ENCODE measurements around the gene NAT8L. TPM values are rescaled to one million over a fixed set of nuclear protein-coding genes. Genes with fewer than 3 reads are reported as not detected.

The NAT8L gene
- total RNA-seq, 2 donors from 2014 or later: not detected

GRCh38 chr4:2091990-2092668, 33.0 kb downstream of the NAT8L start:
- no peak for ATAC-seq
- H3K36me3 Mint-ChIP-seq (ENCODE audit: low read depth): no peaks in the 10 kb centered on the region
- peaks cover 23% of the 10 kb centered on the region for H3K27me3 Mint-ChIP-seq
- no peaks in the 10 kb centered on the region for H3K9me3 ChIP-seq (ENCODE audit: control insufficient read depth, low read length, poor library complexity, severe bottlenecking)
- no peak for DNase-seq
- no peak overlapping the region for H3K27ac Mint-ChIP-seq
- no peak overlapping the region for H3K4me3 Mint-ChIP-seq
- no peaks in the 10 kb centered on the region for H3K4me1 Mint-ChIP-seq

GRCh38 chr4:2092669-2093053, 33.5 kb downstream of the NAT8L start:
- DNase-seq (no peak), ATAC-seq (no peak)
- no peaks in the 10 kb centered on the region for H3K9me3 ChIP-seq (ENCODE audit: control insufficient read depth, low read length, poor library complexity, severe bottlenecking)
- no peak overlapping the region for H3K4me3 Mint-ChIP-seq
- H3K27me3 Mint-ChIP-seq: peaks cover 23% of the 10 kb centered on the region
- no peaks in the 10 kb centered on the region for H3K36me3 Mint-ChIP-seq (ENCODE audit: low read depth)
- H3K4me1 Mint-ChIP-seq: no peaks in the 10 kb centered on the region
- no peak overlapping the region for H3K27ac Mint-ChIP-seq

- H3K36me3 Mint-ChIP-seq (ENCODE audit: low read depth): no peaks in the 10 kb centered on the region
- H3K27me3 Mint-ChIP-seq: peaks cover 23% of the 10 kb centered on the region
- ATAC-seq: no peak
- H3K27ac Mint-ChIP-seq: no peak overlapping the region
- H3K4me1 Mint-ChIP-seq: no peaks in the 10 kb centered on the region
- no peaks in the 10 kb centered on the region for H3K9me3 ChIP-seq (ENCODE audit: control insufficient read depth, low read length, poor library complexity, severe bottlenecking)
- DNase-seq: no peak
- no peak overlapping the region for H3K4me3 Mint-ChIP-seq
Observed at GRCh38 chr4:2093265-2093664, 34.1 kb downstream of the NAT8L start.

- H3K27ac Mint-ChIP-seq: no peak overlapping the region
- no peak overlapping the region for H3K4me3 Mint-ChIP-seq
- no peak for DNase-seq
- no peaks in the 10 kb centered on the region for H3K36me3 Mint-ChIP-seq (ENCODE audit: low read depth)
- no peaks in the 10 kb centered on the region for H3K9me3 ChIP-seq (ENCODE audit: control insufficient read depth, low read length, poor library complexity, severe bottlenecking)
- peaks cover 23% of the 10 kb centered on the region for H3K27me3 Mint-ChIP-seq
- H3K4me1 Mint-ChIP-seq: no peaks in the 10 kb centered on the region
- no peak for ATAC-seq
Observed at GRCh38 chr4:2094545-2094944, 35.4 kb downstream of the NAT8L start.

GRCh38 chr4:2095236-2096072, 36.3 kb downstream of the NAT8L start:
- DNase-seq (no peak), ATAC-seq (no peak)
- H3K9me3 ChIP-seq (ENCODE audit: control insufficient read depth, low read length, poor library complexity, severe bottlenecking): no peaks in the 10 kb centered on the region
- Mint-ChIP-seq H3K36me3 (ENCODE audit: low read depth) (no peaks in the 10 kb centered on the region), H3K27me3 (peaks cover 16% of the 10 kb centered on the region), H3K4me1 (no peaks in the 10 kb centered on the region), H3K4me3 (no peak overlapping the region), H3K27ac (no peak overlapping the region)

GRCh38 chr4:2096073-2096609, 37.0 kb downstream of the NAT8L start:
- H3K36me3 Mint-ChIP-seq (ENCODE audit: low read depth): no peaks in the 10 kb centered on the region
- no peak overlapping the region for H3K27ac Mint-ChIP-seq
- ATAC-seq (no peak), DNase-seq (no peak)
- H3K9me3 ChIP-seq (ENCODE audit: control insufficient read depth, low read length, poor library complexity, severe bottlenecking): no peaks in the 10 kb centered on the region
- H3K4me1 Mint-ChIP-seq: no peaks in the 10 kb centered on the region
- peaks cover 16% of the 10 kb centered on the region for H3K27me3 Mint-ChIP-seq
- no peak overlapping the region for H3K4me3 Mint-ChIP-seq

GRCh38 chr4:2101346-2102044, 42.4 kb downstream of the NAT8L start:
- ATAC-seq (no peak), DNase-seq (no peak)
- no peak overlapping the region for H3K27ac Mint-ChIP-seq
- no peak overlapping the region for H3K4me3 Mint-ChIP-seq
- no peaks in the 10 kb centered on the region for H3K36me3 Mint-ChIP-seq (ENCODE audit: low read depth)
- no peaks in the 10 kb centered on the region for H3K4me1 Mint-ChIP-seq
- H3K9me3 ChIP-seq (ENCODE audit: control insufficient read depth, low read length, poor library complexity, severe bottlenecking): no peaks in the 10 kb centered on the region
- no peaks in the 10 kb centered on the region for H3K27me3 Mint-ChIP-seq

- Mint-ChIP-seq H3K27ac (no peak overlapping the region), H3K27me3 (no peaks in the 10 kb centered on the region), H3K4me1 (no peaks in the 10 kb centered on the region), H3K36me3 (ENCODE audit: low read depth) (no peaks in the 10 kb centered on the region), H3K4me3 (no peak overlapping the region)
- H3K9me3 ChIP-seq (ENCODE audit: control insufficient read depth, low read length, poor library complexity, severe bottlenecking): no peaks in the 10 kb centered on the region
- ATAC-seq: no peak
- DNase-seq: no peak
Observed at GRCh38 chr4:2102045-2102883, 43.1 kb downstream of the NAT8L start.

GRCh38 chr4:2103127-2103842, 44.2 kb downstream of the NAT8L start:
- H3K27ac Mint-ChIP-seq: no peak overlapping the region
- no peaks in the 10 kb centered on the region for H3K4me1 Mint-ChIP-seq
- no peaks in the 10 kb centered on the region for H3K27me3 Mint-ChIP-seq
- H3K9me3 ChIP-seq (ENCODE audit: control insufficient read depth, low read length, poor library complexity, severe bottlenecking): no peaks in the 10 kb centered on the region
- no peaks in the 10 kb centered on the region for H3K36me3 Mint-ChIP-seq (ENCODE audit: low read depth)
- ATAC-seq (no peak), DNase-seq (no peak)
- no peak overlapping the region for H3K4me3 Mint-ChIP-seq

- no peaks in the 10 kb centered on the region for H3K36me3 Mint-ChIP-seq (ENCODE audit: low read depth)
- H3K27me3 Mint-ChIP-seq: no peaks in the 10 kb centered on the region
- no peaks in the 10 kb centered on the region for H3K4me1 Mint-ChIP-seq
- H3K9me3 ChIP-seq (ENCODE audit: control insufficient read depth, low read length, poor library complexity, severe bottlenecking): no peaks in the 10 kb centered on the region
- ATAC-seq: no peak
- DNase-seq: no peak
- H3K27ac Mint-ChIP-seq: no peak overlapping the region
- no peak overlapping the region for H3K4me3 Mint-ChIP-seq
Observed at GRCh38 chr4:2103843-2104547, 44.9 kb downstream of the NAT8L start.

- Mint-ChIP-seq H3K36me3 (ENCODE audit: low read depth) (no peaks in the 10 kb centered on the region), H3K4me1 (no peaks in the 10 kb centered on the region), H3K27me3 (peaks cover 2% of the 10 kb centered on the region), H3K27ac (no peak overlapping the region), H3K4me3 (no peak overlapping the region)
- DNase-seq (no peak), ATAC-seq (no peak)
- H3K9me3 ChIP-seq (ENCODE audit: control insufficient read depth, low read length, poor library complexity, severe bottlenecking): no peaks in the 10 kb centered on the region
Observed at GRCh38 chr4:2104556-2105345, 45.6 kb downstream of the NAT8L start.

Data from T-helper 17 cell (primary cell).